GM19468 (cell line): ENCODE data around the gene PRRT1B.
"Not testable (repeated sequence)": the region's sequence is repeated elsewhere in the genome, so short reads cannot be mapped to it uniquely, and the experiment has no call there.

Source experiments
- ATAC-seq: cut with Tn5 transposase; IDR thresholded peaks from one replicate; pipeline ENCODE4 v1.9.1; 2021; ENCODE audit warnings: mild to moderate bottlenecking, moderate library complexity, moderate number of reproducible peaks; ENCODE audit not compliant: unreplicated experiment; ENCODE audit errors: extremely low read depth

PRRT1B gene

GRCh38 chr9:131545003-131545785, at the start of gene PRRT1B:
TSS of gene PRRT1B (plus strand) at chr9:131545523. CDS start at chr9:131545616, 93 bp downstream.
- no peak for ATAC-seq

- no peak for ATAC-seq
Measured at GRCh38 chr9:131495785-131496184, 49.5 kb upstream of the PRRT1B start.

GRCh38 chr9:131496844-131497405, 48.4 kb upstream of the PRRT1B start:
- ATAC-seq, result no peak

GRCh38 chr9:131499254-131499767, 46.0 kb upstream of the PRRT1B start:
- ATAC-seq, result no peak

GRCh38 chr9:131500377-131500776, 44.9 kb upstream of the PRRT1B start:
- no peak for ATAC-seq

- no peak for ATAC-seq
Measured at GRCh38 chr9:131500939-131501541, 44.3 kb upstream of the PRRT1B start.

GRCh38 chr9:131502781-131503625, 42.3 kb upstream of the PRRT1B start, which contains the start of gene POMT1:
TSS of gene POMT1 (plus strand) at chr9:131502918. CDS start at chr9:131504219, 1,301 bp downstream.
- ATAC-seq, result peak; percentile 53

- no peak for ATAC-seq
Measured at GRCh38 chr9:131503626-131504465, 41.5 kb upstream of the PRRT1B start.

GRCh38 chr9:131505012-131505411, 40.3 kb upstream of the PRRT1B start:
- no peak for ATAC-seq

- ATAC-seq, result no peak
Measured at GRCh38 chr9:131511416-131511815, 33.9 kb upstream of the PRRT1B start.

- no peak for ATAC-seq
Measured at GRCh38 chr9:131511880-131512279, 33.4 kb upstream of the PRRT1B start.

- ATAC-seq, result no peak
Measured at GRCh38 chr9:131513177-131513576, 32.1 kb upstream of the PRRT1B start.

- ATAC-seq, result not testable (repeated sequence)
Measured at GRCh38 chr9:131515559-131516031, 29.7 kb upstream of the PRRT1B start.

- ATAC-seq, result no peak
Measured at GRCh38 chr9:131516100-131516499, 29.2 kb upstream of the PRRT1B start.

GRCh38 chr9:131516930-131517329, 28.4 kb upstream of the PRRT1B start:
- no peak for ATAC-seq

GRCh38 chr9:131517761-131518190, 27.5 kb upstream of the PRRT1B start:
- ATAC-seq, result no peak

GRCh38 chr9:131518553-131518952, 26.8 kb upstream of the PRRT1B start:
- ATAC-seq, result no peak

GRCh38 chr9:131520503-131520902, 24.8 kb upstream of the PRRT1B start:
- no peak for ATAC-seq

- no peak for ATAC-seq
Measured at GRCh38 chr9:131521203-131521602, 24.1 kb upstream of the PRRT1B start.
